ENCODE data around the gene ADIRF. TPM values are rescaled to one million over a fixed set of nuclear protein-coding genes. Genes with fewer than 3 reads are reported as not detected.

ADIRF gene
- total and polyA plus RNA-seq, 2 donors (not counting 1 experiment from before 2014, with no cell fraction given), result not detected

DNA sequence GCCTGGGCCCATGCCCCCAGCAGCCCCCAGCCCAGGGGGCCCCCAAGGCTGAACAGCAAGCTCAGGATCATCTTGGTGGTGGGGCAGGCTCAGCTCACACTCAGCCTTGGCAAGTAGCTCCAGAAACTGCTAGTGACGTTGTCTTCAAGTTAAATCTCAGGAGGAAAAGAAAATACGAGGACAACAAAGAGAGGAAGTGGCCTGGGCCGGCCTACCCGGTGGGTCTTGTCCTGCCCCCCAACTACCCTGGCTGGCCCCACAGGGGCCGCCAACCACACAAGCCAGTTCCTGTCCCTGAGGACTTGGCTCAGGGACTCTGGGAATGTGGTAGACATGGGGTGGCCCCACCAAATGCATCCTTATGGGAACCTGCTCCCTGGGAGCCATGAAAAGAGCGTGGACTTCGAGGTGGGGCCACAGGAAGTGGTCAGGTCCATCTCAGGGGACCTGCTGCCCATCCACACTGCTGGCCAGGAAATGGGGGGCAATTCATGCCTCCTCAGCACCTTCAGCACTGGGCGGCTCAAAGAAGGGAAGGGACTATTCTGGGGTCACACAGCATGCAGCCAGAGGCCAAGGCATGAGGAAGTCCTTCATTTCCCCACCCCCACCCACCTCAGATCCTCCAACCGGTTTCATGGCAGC lies 10.7 kb upstream of the ADIRF start, which contains the start of gene MMRN2:
MMRN2 (minus strand) TSS at position 145 of the 645 bp plus-strand sequence; CDS start at position 71, 74 bp downstream.
- peaks cover 0 to 6% of the 10 kb centered on the region in 2 donors for H3K4me1 ChIP-seq (ENCODE audit: control insufficient read depth in 2 of 2, insufficient read depth in 2 of 2, low read length in 2 of 2)
- no peak within 1 kb of the TSS for H3K4me2 ChIP-seq (replicated peaks; ENCODE audit: low read depth, low read length, poor library complexity, severe bottlenecking)
- H3K4me3 Mint-ChIP-seq, result no peak within 1 kb of the TSS
- POLR2A ChIA-PET, result no interaction called here
- DNase-seq (no peak), ATAC-seq (ENCODE audit: low read depth) (no peak)
- H3K27ac ChIP-seq (ENCODE audit: low read length in 2 of 2), result no peak within 1 kb of the TSS
- no peak within 1 kb of the TSS for H3K4me3 ChIP-seq (ENCODE audit: control extremely low read depth in 1 of 5, extremely low read depth in 1 of 5, insufficient read depth in 1 of 5, low read depth in 2 of 5, low read length in 4 of 5)
- no peaks in the 10 kb centered on the region for H3K79me2 ChIP-seq (ENCODE audit: control insufficient read depth, insufficient read depth, low read length)
- no peak for TF ChIP-seq EZH2 (IDR thresholded peaks at IDR 0.05; ENCODE audit: borderline replicate concordance, insufficient read depth, low read depth, low read length, poor library complexity, severe bottlenecking)
- TF ChIP-seq, protein P1, sequence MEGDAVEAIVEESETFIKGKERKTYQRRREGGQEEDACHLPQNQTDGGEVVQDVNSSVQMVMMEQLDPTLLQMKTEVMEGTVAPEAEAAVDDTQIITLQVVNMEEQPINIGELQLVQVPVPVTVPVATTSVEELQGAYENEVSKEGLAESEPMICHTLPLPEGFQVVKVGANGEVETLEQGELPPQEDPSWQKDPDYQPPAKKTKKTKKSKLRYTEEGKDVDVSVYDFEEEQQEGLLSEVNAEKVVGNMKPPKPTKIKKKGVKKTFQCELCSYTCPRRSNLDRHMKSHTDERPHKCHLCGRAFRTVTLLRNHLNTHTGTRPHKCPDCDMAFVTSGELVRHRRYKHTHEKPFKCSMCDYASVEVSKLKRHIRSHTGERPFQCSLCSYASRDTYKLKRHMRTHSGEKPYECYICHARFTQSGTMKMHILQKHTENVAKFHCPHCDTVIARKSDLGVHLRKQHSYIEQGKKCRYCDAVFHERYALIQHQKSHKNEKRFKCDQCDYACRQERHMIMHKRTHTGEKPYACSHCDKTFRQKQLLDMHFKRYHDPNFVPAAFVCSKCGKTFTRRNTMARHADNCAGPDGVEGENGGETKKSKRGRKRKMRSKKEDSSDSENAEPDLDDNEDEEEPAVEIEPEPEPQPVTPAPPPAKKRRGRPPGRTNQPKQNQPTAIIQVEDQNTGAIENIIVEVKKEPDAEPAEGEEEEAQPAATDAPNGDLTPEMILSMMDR (IDR thresholded peaks at IDR 0.05), result no peak
- intact Hi-C loops (cut with micrococcal nuclease), result no loop called here
- H3K9me3 ChIP-seq (ENCODE audit: control extremely low read depth in 1 of 3, control insufficient read depth in 2 of 3, insufficient read depth in 1 of 3, low read length in 2 of 3), result peaks cover 0 to 11% (median 4%) of the 10 kb centered on the region in 3 donors
- H3K9me3 Mint-ChIP-seq (ENCODE audit: insufficient read depth), result peaks cover 3% of the 10 kb centered on the region
- no peaks in the 10 kb centered on the region for H3K27me3 Mint-ChIP-seq
- H3K27me3 ChIP-seq (replicated peaks in 1 of 4; ENCODE audit: control extremely low read depth in 1 of 4, control insufficient read depth in 3 of 4, insufficient read depth in 4 of 4, low read length in 3 of 4), result peaks cover 0 to 3% (median 0%) of the 10 kb centered on the region in 4 experiments
- CTCF ChIA-PET, result no interaction called here
- no peaks in the 10 kb centered on the region for H4K20me1 ChIP-seq (ENCODE audit: control insufficient read depth, insufficient read depth, low read length, poor library complexity, severe bottlenecking)
- no peak within 1 kb of the TSS for H3K27ac Mint-ChIP-seq
- H3K9ac ChIP-seq (ENCODE audit: low read length), result no peak within 1 kb of the TSS
- WGBS (ENCODE audit: insufficient coverage), result 38% methylated on average over 8 of the region's 9 CpGs
- no peaks in the 10 kb centered on the region for H3K36me3 ChIP-seq (replicated peaks in 1 of 2; ENCODE audit: control extremely low read depth in 1 of 2, control insufficient read depth in 1 of 2, extremely low read depth in 1 of 2, insufficient read depth in 2 of 2, low read length in 1 of 2)
- H3K4me1 Mint-ChIP-seq, result no peaks in the 10 kb centered on the region
- H2AFZ ChIP-seq (ENCODE audit: insufficient read depth, low read depth, low read length, poor library complexity, severe bottlenecking), result no peak within 1 kb of the TSS

DNA sequence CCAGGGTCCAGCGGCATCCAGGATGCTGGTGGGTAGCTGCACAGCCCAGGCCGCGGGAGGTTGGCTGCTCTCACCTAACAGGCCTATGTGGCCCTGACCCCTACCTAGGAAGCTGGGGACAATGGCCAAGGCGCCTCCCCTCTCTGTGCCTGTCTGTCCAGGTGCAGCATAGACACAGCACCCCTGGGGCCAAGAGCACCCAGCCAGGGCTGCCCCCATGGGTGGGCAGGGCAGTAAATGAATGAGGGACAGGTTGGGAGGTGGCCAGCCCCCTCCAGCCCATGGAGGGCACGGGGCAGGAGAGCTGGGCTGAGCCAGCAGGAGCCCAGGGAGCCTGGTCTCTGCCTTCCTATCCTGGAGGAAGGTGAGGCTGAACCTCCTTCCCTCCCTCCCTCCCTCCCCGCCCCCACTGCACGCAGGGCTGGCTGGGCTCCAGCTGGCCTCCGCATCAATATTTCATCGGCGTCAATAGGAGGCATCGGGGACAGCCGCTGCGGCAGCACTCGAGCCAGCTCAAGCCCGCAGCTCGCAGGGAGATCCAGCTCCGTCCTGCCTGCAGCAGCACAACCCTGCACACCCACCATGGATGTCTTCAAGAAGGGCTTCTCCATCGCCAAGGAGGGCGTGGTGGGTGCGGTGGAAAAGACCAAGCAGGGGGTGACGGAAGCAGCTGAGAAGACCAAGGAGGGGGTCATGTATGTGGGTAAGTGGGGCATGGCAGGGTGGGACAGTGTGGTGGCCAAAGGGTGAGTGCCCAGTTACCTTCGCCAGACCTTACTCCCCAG lies 10.0 kb upstream of the ADIRF start, which contains the start of gene SNCG:
SNCG (plus strand) TSS at position 484 of the 785 bp plus-strand sequence; CDS start at position 583, 99 bp downstream.
- no peaks in the 10 kb centered on the region for H3K36me3 ChIP-seq (replicated peaks in 1 of 2; ENCODE audit: control extremely low read depth in 1 of 2, control insufficient read depth in 1 of 2, extremely low read depth in 1 of 2, insufficient read depth in 2 of 2, low read length in 1 of 2)
- H4K20me1 ChIP-seq (ENCODE audit: control insufficient read depth, insufficient read depth, low read length, poor library complexity, severe bottlenecking), result no peaks in the 10 kb centered on the region
- H3K4me3 ChIP-seq (ENCODE audit: control extremely low read depth in 1 of 5, extremely low read depth in 1 of 5, insufficient read depth in 1 of 5, low read depth in 2 of 5, low read length in 4 of 5), result no peak within 1 kb of the TSS
- no peak within 1 kb of the TSS for H3K4me3 Mint-ChIP-seq
- no peak within 1 kb of the TSS for H3K4me2 ChIP-seq (replicated peaks; ENCODE audit: low read depth, low read length, poor library complexity, severe bottlenecking)
- 67% methylated on average over 22 of the region's 22 CpGs for WGBS (ENCODE audit: insufficient coverage)
- CTCF ChIA-PET, result no interaction called here
- no peak within 1 kb of the TSS for H2AFZ ChIP-seq (ENCODE audit: insufficient read depth, low read depth, low read length, poor library complexity, severe bottlenecking)
- H3K4me1 Mint-ChIP-seq, result no peaks in the 10 kb centered on the region
- intact Hi-C loops (cut with micrococcal nuclease), result no loop called here
- H3K27me3 Mint-ChIP-seq, result no peaks in the 10 kb centered on the region
- POLR2A ChIA-PET, result no interaction called here
- no peaks in the 10 kb centered on the region for H3K79me2 ChIP-seq (ENCODE audit: control insufficient read depth, insufficient read depth, low read length)
- ATAC-seq (ENCODE audit: low read depth), result no peak
- peaks cover 0 to 9% of the 10 kb centered on the region in 2 donors for H3K4me1 ChIP-seq (ENCODE audit: control insufficient read depth in 2 of 2, insufficient read depth in 2 of 2, low read length in 2 of 2)
- H3K9me3 Mint-ChIP-seq (ENCODE audit: insufficient read depth), result no peaks in the 10 kb centered on the region
- peaks cover 0 to 9% (median 3%) of the 10 kb centered on the region in 3 donors for H3K9me3 ChIP-seq (ENCODE audit: control extremely low read depth in 1 of 3, control insufficient read depth in 2 of 3, insufficient read depth in 1 of 3, low read length in 2 of 3)
- H3K27ac Mint-ChIP-seq, result no peak within 1 kb of the TSS
- H3K9ac ChIP-seq (ENCODE audit: low read length), result no peak within 1 kb of the TSS
- H3K27me3 ChIP-seq (replicated peaks in 1 of 4; ENCODE audit: control extremely low read depth in 1 of 4, control insufficient read depth in 3 of 4, insufficient read depth in 4 of 4, low read length in 3 of 4), result peaks cover 0 to 3% (median 0%) of the 10 kb centered on the region in 4 experiments
- no peak within 1 kb of the TSS for H3K27ac ChIP-seq (ENCODE audit: low read length in 2 of 2)
- DNase-seq, result no peak
- no peak for TF ChIP-seq EZH2 (IDR thresholded peaks at IDR 0.05; ENCODE audit: borderline replicate concordance, insufficient read depth, low read depth, low read length, poor library complexity, severe bottlenecking)
- TF ChIP-seq, protein P1 (IDR thresholded peaks at IDR 0.05), result no peak

Data from B cell (primary cell).